Neutrophil (primary cell): Measurements from ENCODE around the gene CYTH4.

ENCODE experiments used
- H3K27ac ChIP-seq: fragments of 200-600 bp; sonication (generic); 2 replicates; pipeline ENCODE4 v1.5.1; 2016; ENCODE audit warnings: mild to moderate bottlenecking, moderate library complexity
- H3K27me3 ChIP-seq: fragments of 200-600 bp; sonication (generic); 2 replicates; pipeline ENCODE4 v1.6.0; 2016; ENCODE audit warnings: mild to moderate bottlenecking
- H3K36me3 ChIP-seq: fragments of 200-600 bp; sonication (generic); 2 replicates; pipeline ENCODE4 v1.5.1; 2017
- H3K4me1 ChIP-seq, 2 experiments: fragments of 200-600 bp in 1 of 2; sonication (generic) in 1 of 2; 1 replicate in 1 of 2; 2 replicates in 1 of 2; pipeline versions ENCODE4 v1.5.1 to v1.6.1; 2013 to 2016; ENCODE audit warnings: low read depth in 1 of 2, low read length in 1 of 2, mild to moderate bottlenecking in 1 of 2, moderate library complexity in 1 of 2; ENCODE audit not compliant: control insufficient read depth in 1 of 2, insufficient read depth in 1 of 2
- H3K4me3 ChIP-seq, 2 experiments: fragments of 200-600 bp in 1 of 2; sonication (generic) in 1 of 2; 1 replicate in 1 of 2; 2 replicates in 1 of 2; pipeline ENCODE4 v1.5.1; 2013 to 2016; ENCODE audit warnings: low read depth in 1 of 2, low read length in 1 of 2, mild to moderate bottlenecking in 1 of 2, moderate library complexity in 1 of 2
- H3K9me3 ChIP-seq: fragments of 200-600 bp; sonication (generic); 2 replicates; pipeline ENCODE4 v1.5.1; 2016
- CTCF ChIP-seq: fragments of 200-600 bp; sonication (generic); IDR thresholded peaks from 2 replicates; pipeline ENCODE4 v1.5.1; 2016; ENCODE audit warnings: antibody characterized with exemption

The CYTH4 gene

GRCh38 chr22:37336579-37336978 lies 54.3 kb downstream of the CYTH4 start:
- no peak for TF ChIP-seq CTCF
- Histone ChIP-seq H3K4me1 (no peaks in the 10 kb centered on the region), H3K27me3 (peaks cover 86% of the 10 kb centered on the region), H3K4me3 (no peak overlapping the region), H3K9me3 (no peaks in the 10 kb centered on the region), H3K36me3 (no peaks in the 10 kb centered on the region), H3K27ac (no peak overlapping the region)

- Histone ChIP-seq H3K36me3 (no peaks in the 10 kb centered on the region), H3K4me1 (no peaks in the 10 kb centered on the region), H3K9me3 (no peaks in the 10 kb centered on the region), H3K27me3 (peaks cover 80% of the 10 kb centered on the region), H3K4me3 (no peak overlapping the region), H3K27ac (no peak overlapping the region)
- no peak for TF ChIP-seq CTCF
Measured at GRCh38 chr22:37337204-37337943, 55.1 kb downstream of the CYTH4 start.

DNA sequence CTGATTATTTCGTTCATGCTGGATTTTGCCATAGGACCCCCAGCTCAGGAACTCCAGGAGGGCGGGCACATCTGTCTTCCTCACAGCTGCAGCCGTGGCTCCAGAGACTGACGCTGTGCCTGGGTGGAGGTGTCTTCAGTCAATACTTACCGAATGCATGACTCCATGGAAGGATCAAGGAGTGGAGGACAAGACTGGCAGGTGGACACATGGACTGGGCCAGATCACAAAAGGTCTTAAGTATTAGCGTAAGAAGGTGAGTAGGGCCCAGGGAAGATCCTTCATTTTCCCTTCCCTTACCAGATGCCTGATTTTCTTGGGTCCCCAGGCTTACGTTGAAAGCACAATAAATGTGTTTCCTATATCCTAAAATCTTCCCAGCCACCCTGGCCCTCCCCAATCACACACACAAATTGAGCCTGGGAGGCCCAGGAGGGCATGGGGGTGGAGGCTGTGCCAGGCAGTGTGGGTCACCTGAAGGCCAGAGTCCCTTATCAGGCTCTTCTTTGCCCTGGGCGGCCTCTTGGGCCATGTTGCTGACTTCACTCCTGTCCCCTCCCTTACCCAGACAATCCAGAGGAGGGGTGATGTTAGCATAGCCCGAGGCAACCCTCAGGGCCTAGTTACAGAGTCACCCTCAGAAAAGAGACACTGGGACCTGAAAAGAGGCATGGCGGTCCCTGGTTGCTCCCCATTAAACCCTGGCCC lies 56.4 kb downstream of the CYTH4 start:
- H3K9me3 ChIP-seq = no peaks in the 10 kb centered on the region
- H3K27ac ChIP-seq = no peak overlapping the region
- TF ChIP-seq CTCF = no peak
- H3K4me1 ChIP-seq = no peaks in the 10 kb centered on the region
- no peak overlapping the region for H3K4me3 ChIP-seq
- H3K27me3 ChIP-seq = peaks cover 67% of the 10 kb centered on the region
- no peaks in the 10 kb centered on the region for H3K36me3 ChIP-seq

GRCh38 chr22:37340331-37341262 lies 58.3 kb downstream of the CYTH4 start:
- no peaks in the 10 kb centered on the region for H3K4me1 ChIP-seq
- H3K9me3 ChIP-seq = no peaks in the 10 kb centered on the region
- H3K36me3 ChIP-seq = no peaks in the 10 kb centered on the region
- no peak overlapping the region for H3K4me3 ChIP-seq
- H3K27ac ChIP-seq = no peak overlapping the region
- no peak for TF ChIP-seq CTCF
- H3K27me3 ChIP-seq = peaks cover 48% of the 10 kb centered on the region

DNA sequence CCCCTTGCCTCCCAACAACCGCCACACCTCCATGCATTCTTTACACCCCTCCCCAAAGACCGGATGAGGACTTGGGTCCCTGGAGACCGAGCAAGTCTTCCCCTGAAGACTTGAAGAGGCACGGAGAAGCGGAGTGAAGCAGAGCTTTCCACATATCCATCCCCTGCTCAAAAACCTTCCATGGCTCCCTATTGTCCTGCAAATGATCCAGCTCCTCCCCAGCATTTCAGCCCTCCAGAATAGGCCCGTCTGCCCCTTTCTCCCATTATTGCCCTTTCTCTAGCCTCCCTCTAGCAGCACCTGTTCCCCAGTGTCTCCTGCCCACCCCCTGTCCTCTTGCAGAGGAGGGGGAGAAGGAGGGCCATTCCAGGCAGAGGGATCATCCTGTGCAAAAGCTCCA lies 59.8 kb downstream of the CYTH4 start:
- Histone ChIP-seq H3K9me3 (no peaks in the 10 kb centered on the region), H3K27ac (no peak overlapping the region), H3K36me3 (no peaks in the 10 kb centered on the region), H3K4me3 (no peak overlapping the region), H3K4me1 (no peaks in the 10 kb centered on the region), H3K27me3 (peaks cover 33% of the 10 kb centered on the region)
- no peak for TF ChIP-seq CTCF
